ENCODE measurements around the gene PRDM15.

PRDM15 gene

GRCh38 chr21:41908829-41909228, 29.7 kb upstream of the PRDM15 start:
- DNase-seq (no peak), ATAC-seq (no peak)

GRCh38 chr21:41907496-41908258, 28.5 kb upstream of the PRDM15 start:
- no peak for DNase-seq
- ATAC-seq: no peak

GRCh38 chr21:41906770-41907169, 27.6 kb upstream of the PRDM15 start:
- no peak for DNase-seq
- no peak for ATAC-seq

- no peak for ATAC-seq
- DNase-seq: no peak
These were observed 24.6 kb upstream of the PRDM15 start for GRCh38 chr21:41903559-41904351.

- no peak for ATAC-seq
- DNase-seq: no peak
These were observed 23.8 kb upstream of the PRDM15 start for GRCh38 chr21:41902946-41903345.

- DNase-seq (no peak), ATAC-seq (no peak)
These were observed 22.6 kb upstream of the PRDM15 start for GRCh38 chr21:41901782-41902181.

- ATAC-seq: peak; percentile 12
- DNase-seq: no peak
These were observed 22.0 kb upstream of the PRDM15 start for GRCh38 chr21:41901099-41901498.

GRCh38 chr21:41900401-41900800, 21.3 kb upstream of the PRDM15 start:
- DNase-seq (no peak), ATAC-seq (no peak)

GRCh38 chr21:41899426-41900202, 20.5 kb upstream of the PRDM15 start:
- DNase-seq (peak; percentile 80), ATAC-seq (peak; percentile 92)

GRCh38 chr21:41898998-41899397, 19.9 kb upstream of the PRDM15 start:
- no peak for ATAC-seq
- no peak for DNase-seq

GRCh38 chr21:41897700-41898099, 18.6 kb upstream of the PRDM15 start:
- ATAC-seq: no peak
- no peak for DNase-seq

- ATAC-seq (no peak), DNase-seq (no peak)
These were observed 18.0 kb upstream of the PRDM15 start for GRCh38 chr21:41897047-41897669.

GRCh38 chr21:41895643-41896493, 16.7 kb upstream of the PRDM15 start:
- DNase-seq: peak; percentile 53

GRCh38 chr21:41894922-41895557, 15.9 kb upstream of the PRDM15 start:
- no peak for DNase-seq
- no peak for ATAC-seq

More at GRCh38 chr21:41895643-41896493, 16.7 kb upstream of the PRDM15 start:
- ATAC-seq: peak; percentile 48

GRCh38 chr21:41894511-41894910, 15.4 kb upstream of the PRDM15 start:
- ATAC-seq (no peak), DNase-seq (no peak)

- DNase-seq: no peak
- ATAC-seq: no peak
These were observed 13.6 kb upstream of the PRDM15 start for GRCh38 chr21:41892726-41893125.

- DNase-seq (no peak), ATAC-seq (no peak)
These were observed 12.0 kb upstream of the PRDM15 start for GRCh38 chr21:41891132-41891531.

- no peak for DNase-seq
- ATAC-seq: no peak
These were observed 11.2 kb upstream of the PRDM15 start for GRCh38 chr21:41890355-41890754.

GRCh38 chr21:41888749-41889376, 9.7 kb upstream of the PRDM15 start:
- DNase-seq (no peak), ATAC-seq (no peak)

GRCh38 chr21:41887667-41888066, 8.5 kb upstream of the PRDM15 start:
- DNase-seq: no peak
- no peak for ATAC-seq
